Activated CD4-positive, alpha-beta T cell treated with anti-CD3 and anti-CD28 coated beads for 48 hours (primary cell): ENCODE measurements around the gene DIAPH3.

Experiments
- DNase-seq: peaks from one replicate; pipeline ENCODE4 v3.0.0-alpha.2; 2020

Gene DIAPH3

GRCh38 chr13:59658027-59658737, 505.5 kb downstream of the DIAPH3 start:
- no peak for DNase-seq

GRCh38 chr13:59653916-59654315, 509.8 kb downstream of the DIAPH3 start:
- DNase-seq: no peak

GRCh38 chr13:59651479-59651878, 512.2 kb downstream of the DIAPH3 start:
- no peak for DNase-seq

- no peak for DNase-seq
Measured at GRCh38 chr13:59643906-59644626, 519.7 kb downstream of the DIAPH3 start.

- DNase-seq: no peak
Measured at GRCh38 chr13:59643364-59643841, 520.3 kb downstream of the DIAPH3 start.

- no peak for DNase-seq
Measured at GRCh38 chr13:59641817-59642216, 521.9 kb downstream of the DIAPH3 start.

GRCh38 chr13:59641261-59641660, 522.5 kb downstream of the DIAPH3 start:
- DNase-seq: no peak

GRCh38 chr13:59638404-59638803, 525.3 kb downstream of the DIAPH3 start:
- DNase-seq: no peak

GRCh38 chr13:59635589-59635988, 528.1 kb downstream of the DIAPH3 start:
- DNase-seq: no peak

- DNase-seq: no peak
Measured at GRCh38 chr13:59633290-59633689, 530.4 kb downstream of the DIAPH3 start.

- no peak for DNase-seq
Measured at GRCh38 chr13:59631271-59631670, 532.5 kb downstream of the DIAPH3 start.

- no peak for DNase-seq
Measured at GRCh38 chr13:59625111-59625510, 538.6 kb downstream of the DIAPH3 start.

- DNase-seq: no peak
Measured at GRCh38 chr13:59623206-59623915, 540.4 kb downstream of the DIAPH3 start.

- no peak for DNase-seq
Measured at GRCh38 chr13:59621773-59622172, 542.0 kb downstream of the DIAPH3 start.
